C4-2B (cell line): Measurements from ENCODE around the gene FOXP1.

Source experiments
- ZFX ChIP-seq: fragments of 450-650 bp; IDR thresholded peaks from 2 replicates; pipeline ENCODE4 v1.6.1; 2017
- TF ChIP-seq, protein P1 (sequence below): fragments of 450-650 bp; conservative IDR thresholded peaks from 2 replicates; pipeline ENCODE4 v1.5.1; 2017; ENCODE audit warnings: mild to moderate bottlenecking

DNA sequence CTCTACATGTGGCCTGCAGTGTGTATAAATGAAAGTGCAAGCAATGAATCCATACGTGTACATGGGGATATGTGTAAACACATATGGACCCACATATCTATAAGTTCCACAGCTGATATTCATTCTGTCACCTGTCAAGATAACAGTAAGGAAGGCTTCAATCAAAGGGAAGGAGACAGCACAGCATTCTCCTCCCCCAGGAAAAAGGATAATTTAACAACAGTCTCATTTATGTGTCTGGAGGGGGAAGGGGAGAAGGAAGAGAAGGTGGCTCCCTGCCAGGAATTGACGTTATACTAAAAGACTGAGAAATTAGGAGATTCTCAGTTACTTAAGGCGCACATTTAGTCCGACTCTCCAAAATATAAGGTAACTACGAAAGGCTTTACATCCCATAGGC is 345.9 kb downstream of the FOXP1 start:
- TF ChIP-seq, protein P1, sequence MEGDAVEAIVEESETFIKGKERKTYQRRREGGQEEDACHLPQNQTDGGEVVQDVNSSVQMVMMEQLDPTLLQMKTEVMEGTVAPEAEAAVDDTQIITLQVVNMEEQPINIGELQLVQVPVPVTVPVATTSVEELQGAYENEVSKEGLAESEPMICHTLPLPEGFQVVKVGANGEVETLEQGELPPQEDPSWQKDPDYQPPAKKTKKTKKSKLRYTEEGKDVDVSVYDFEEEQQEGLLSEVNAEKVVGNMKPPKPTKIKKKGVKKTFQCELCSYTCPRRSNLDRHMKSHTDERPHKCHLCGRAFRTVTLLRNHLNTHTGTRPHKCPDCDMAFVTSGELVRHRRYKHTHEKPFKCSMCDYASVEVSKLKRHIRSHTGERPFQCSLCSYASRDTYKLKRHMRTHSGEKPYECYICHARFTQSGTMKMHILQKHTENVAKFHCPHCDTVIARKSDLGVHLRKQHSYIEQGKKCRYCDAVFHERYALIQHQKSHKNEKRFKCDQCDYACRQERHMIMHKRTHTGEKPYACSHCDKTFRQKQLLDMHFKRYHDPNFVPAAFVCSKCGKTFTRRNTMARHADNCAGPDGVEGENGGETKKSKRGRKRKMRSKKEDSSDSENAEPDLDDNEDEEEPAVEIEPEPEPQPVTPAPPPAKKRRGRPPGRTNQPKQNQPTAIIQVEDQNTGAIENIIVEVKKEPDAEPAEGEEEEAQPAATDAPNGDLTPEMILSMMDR, result no peak
- TF ChIP-seq ZFX, result no peak
